ENCODE results near the gene WWTR1.

Gene WWTR1

GRCh38 chr3:149593418-149594160 lies 64.2 kb downstream of the WWTR1 start:
- DNase-seq (ENCODE audit: low read depth, low spot score): no peak

- DNase-seq (ENCODE audit: low read depth, low spot score): no peak
Measured at GRCh38 chr3:149592758-149593240, 65.0 kb downstream of the WWTR1 start.

GRCh38 chr3:149590691-149591441 lies 67.0 kb downstream of the WWTR1 start:
- DNase-seq (ENCODE audit: low read depth, low spot score): no peak

- no peak for DNase-seq (ENCODE audit: low read depth, low spot score)
Measured at GRCh38 chr3:149589332-149589731, 68.5 kb downstream of the WWTR1 start.

GRCh38 chr3:149588909-149589308 lies 68.9 kb downstream of the WWTR1 start:
- DNase-seq (ENCODE audit: low read depth, low spot score): no peak

- no peak for DNase-seq (ENCODE audit: low read depth, low spot score)
Measured at GRCh38 chr3:149587383-149587782, 70.4 kb downstream of the WWTR1 start.

GRCh38 chr3:149586871-149587270 lies 71.0 kb downstream of the WWTR1 start:
- no peak for DNase-seq (ENCODE audit: low read depth, low spot score)

GRCh38 chr3:149585401-149585726 lies 72.5 kb downstream of the WWTR1 start:
- no peak for DNase-seq (ENCODE audit: low read depth, low spot score)

- DNase-seq (ENCODE audit: low read depth, low spot score): no peak
Measured at GRCh38 chr3:149583921-149584635, 73.7 kb downstream of the WWTR1 start.

- no peak for DNase-seq (ENCODE audit: low read depth, low spot score)
Measured at GRCh38 chr3:149582395-149582794, 75.4 kb downstream of the WWTR1 start.

- DNase-seq (ENCODE audit: low read depth, low spot score): peak; percentile 85
Measured at GRCh38 chr3:149581681-149582370, 76.0 kb downstream of the WWTR1 start.

- DNase-seq (ENCODE audit: low read depth, low spot score): no peak
Measured at GRCh38 chr3:149581248-149581647, 76.6 kb downstream of the WWTR1 start.

- no peak for DNase-seq (ENCODE audit: low read depth, low spot score)
Measured at GRCh38 chr3:149579838-149580542, 77.8 kb downstream of the WWTR1 start.

GRCh38 chr3:149579161-149579560 lies 78.7 kb downstream of the WWTR1 start:
- DNase-seq (ENCODE audit: low read depth, low spot score): no peak

GRCh38 chr3:149577801-149578200 lies 80.0 kb downstream of the WWTR1 start:
- no peak for DNase-seq (ENCODE audit: low read depth, low spot score)

GRCh38 chr3:149575961-149576564 lies 81.8 kb downstream of the WWTR1 start:
- peak; percentile 70 for DNase-seq (ENCODE audit: low read depth, low spot score)

GRCh38 chr3:149575213-149575960 lies 82.4 kb downstream of the WWTR1 start:
- no peak for DNase-seq (ENCODE audit: low read depth, low spot score)

- DNase-seq (ENCODE audit: low read depth, low spot score): no peak
Measured at GRCh38 chr3:149572796-149573414, 84.9 kb downstream of the WWTR1 start.

- no peak for DNase-seq (ENCODE audit: low read depth, low spot score)
Measured at GRCh38 chr3:149571381-149571780, 86.4 kb downstream of the WWTR1 start.

GRCh38 chr3:149570016-149570415 lies 87.8 kb downstream of the WWTR1 start:
- DNase-seq (ENCODE audit: low read depth, low spot score): no peak

All from brain pericyte (primary cell).